ENCODE data around the gene MAPKAPK3. TPM values are rescaled to one million over a fixed set of nuclear protein-coding genes. Genes with fewer than 3 reads are reported as not detected.
A peak's percentile ranks its signal among the peaks of the same experiment; 100 is the strongest.

MAPKAPK3 gene
- polyA plus RNA-seq, 3 donors from 2014 or later: 57.2 to 92.0 (median 91.2) TPM

DNA sequence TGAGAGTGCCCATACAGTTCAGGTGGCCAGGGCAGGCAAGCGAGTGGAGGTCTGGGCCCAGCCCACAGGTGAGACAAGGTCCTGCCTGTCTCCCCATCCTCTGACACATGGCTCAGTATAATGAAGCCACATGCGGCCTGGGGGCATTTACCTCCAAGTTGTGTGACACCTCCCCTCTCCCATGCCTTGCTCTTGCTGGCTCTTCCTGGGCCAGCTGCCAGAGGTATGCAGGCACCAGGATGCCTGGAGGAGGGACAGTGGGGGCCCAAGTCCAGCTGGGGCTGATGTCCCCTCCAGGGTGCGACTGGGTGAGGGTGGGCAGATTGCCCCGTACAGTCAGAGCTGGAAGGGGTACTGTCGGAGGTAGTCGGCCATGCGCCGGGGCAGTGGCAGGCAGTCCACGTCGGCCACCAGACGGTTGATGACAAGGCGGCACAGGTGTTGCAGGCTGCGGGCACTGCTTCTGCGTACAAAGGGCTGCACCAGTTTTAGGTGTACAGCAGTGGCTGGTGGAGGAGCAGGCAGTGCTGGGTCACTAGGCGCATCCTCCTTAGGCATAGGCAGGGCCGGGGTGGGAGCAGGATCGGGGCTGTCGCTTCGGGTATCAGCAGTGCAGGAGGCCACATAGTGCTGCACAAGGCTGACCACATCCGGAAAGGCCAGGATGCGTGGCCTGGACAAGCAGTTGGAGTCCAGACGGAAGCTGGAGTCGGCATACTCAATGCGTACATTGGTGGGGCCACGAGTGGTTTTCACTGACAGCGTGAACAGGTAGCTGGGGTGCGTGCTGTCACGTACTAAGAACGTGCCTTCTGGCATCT, 9.5 kb upstream of the MAPKAPK3 start:
- H3K36me3 Mint-ChIP-seq: peaks cover 35 to 47% (median 41%) of the 10 kb centered on the region in 3 donors
- DNase-seq: no peak

DNA sequence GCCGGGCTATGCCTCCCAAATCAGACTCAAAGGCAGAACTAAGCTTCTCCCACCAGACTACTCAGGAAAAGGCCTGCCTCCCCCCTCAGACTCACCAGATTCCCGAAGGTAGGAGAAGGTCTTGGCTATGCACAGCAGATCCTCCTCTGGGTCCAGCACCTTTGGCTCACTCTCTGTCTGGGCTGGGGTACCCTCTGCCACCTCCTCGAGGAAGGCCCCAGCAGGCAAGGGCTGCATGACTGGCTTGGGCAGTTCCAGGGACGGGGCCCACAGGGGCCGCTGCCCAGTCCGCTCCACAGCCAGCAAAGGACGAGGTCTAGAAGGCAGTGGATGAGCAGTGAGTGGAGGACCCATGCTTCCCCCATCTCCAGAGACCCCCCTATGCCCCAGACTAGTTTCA, 8.7 kb upstream of the MAPKAPK3 start:
- no peak for DNase-seq
- Mint-ChIP-seq H3K36me3 (peaks cover 35 to 47% (median 41%) of the 10 kb centered on the region in 3 donors), H3K27me3 (ENCODE audit: low read depth in 3 of 3) (peaks cover 0 to 8% (median 0%) of the 10 kb centered on the region in 3 donors), H3K27ac (peak overlapping the region; percentile 64 to 95 (median 92)), H3K4me3 (peak overlapping the region; percentile 92 to 97 (median 94)), H3K9me3 (no peaks in the 10 kb centered on the region), H3K4me1 (peaks cover 92 to 94% of the 10 kb centered on the region in 2 donors)

More for the DNA sequence above, 9.5 kb upstream of the MAPKAPK3 start:
- peaks cover 92 to 94% of the 10 kb centered on the region in 2 donors for H3K4me1 Mint-ChIP-seq
- peak overlapping the region; percentile 92 to 97 (median 94) for H3K4me3 Mint-ChIP-seq
- H3K27ac Mint-ChIP-seq: peak overlapping the region; percentile 43 to 95 (median 91)
- H3K9me3 Mint-ChIP-seq: no peaks in the 10 kb centered on the region
- peaks cover 0 to 8% (median 0%) of the 10 kb centered on the region in 3 donors for H3K27me3 Mint-ChIP-seq (ENCODE audit: low read depth in 3 of 3)

DNA sequence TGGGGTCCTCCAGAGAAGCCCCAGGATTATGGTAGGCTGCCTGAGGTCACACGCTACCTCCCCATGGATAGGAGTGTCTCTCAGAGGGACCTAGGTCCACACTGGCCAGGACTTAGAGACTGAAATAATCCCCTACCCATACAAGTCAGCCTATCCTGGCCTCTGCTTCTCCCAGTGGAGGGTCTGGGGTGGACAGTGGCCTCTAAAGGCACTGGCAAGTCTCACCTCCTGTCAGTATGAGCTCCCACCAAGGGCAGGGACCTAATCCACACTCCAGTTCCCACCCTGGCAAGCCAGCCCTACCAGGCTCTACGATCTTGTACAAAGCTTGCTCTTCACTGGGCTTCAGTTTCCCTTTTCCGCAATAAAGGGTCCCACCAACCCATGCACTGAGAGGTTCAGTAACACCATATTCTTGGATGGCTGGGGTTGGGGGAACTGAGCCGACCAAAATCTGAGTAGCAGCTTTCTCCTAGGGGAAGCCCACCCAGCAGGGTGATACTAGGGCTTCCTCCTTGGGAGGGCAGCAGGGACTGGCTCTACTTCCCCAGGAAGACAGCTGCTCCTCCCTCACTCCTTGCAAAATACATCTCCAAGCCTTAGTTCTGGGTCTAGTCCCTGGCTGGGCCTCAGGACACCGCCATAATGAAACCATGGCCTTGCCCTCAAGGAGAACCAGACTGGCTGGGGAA, 7.7 kb upstream of the MAPKAPK3 start:
- peaks cover 92 to 94% of the 10 kb centered on the region in 2 donors for H3K4me1 Mint-ChIP-seq

GRCh38 chr3:50609763-50610085, 7.2 kb upstream of the MAPKAPK3 start:
- Mint-ChIP-seq H3K9me3 (no peaks in the 10 kb centered on the region), H3K36me3 (peaks cover 31 to 39% (median 33%) of the 10 kb centered on the region in 3 donors), H3K4me1 (peaks cover 89 to 94% of the 10 kb centered on the region in 2 donors), H3K4me3 (peak overlapping the region; percentile 92 to 97 (median 94)), H3K27ac (peak overlapping the region; percentile 90 to 96 (median 93)), H3K27me3 (ENCODE audit: low read depth in 3 of 3) (peaks cover 0 to 6% (median 0%) of the 10 kb centered on the region in 3 donors)
- DNase-seq: no peak

More for the DNA sequence above, 7.7 kb upstream of the MAPKAPK3 start:
- no peak for DNase-seq
- H3K4me3 Mint-ChIP-seq: peak overlapping the region; percentile 92 to 97 (median 94)
- H3K27me3 Mint-ChIP-seq (ENCODE audit: low read depth in 3 of 3): peaks cover 0 to 6% (median 0%) of the 10 kb centered on the region in 3 donors
- peaks cover 32 to 42% (median 35%) of the 10 kb centered on the region in 3 donors for H3K36me3 Mint-ChIP-seq
- peak overlapping the region; percentile 90 to 96 (median 93) for H3K27ac Mint-ChIP-seq
- no peaks in the 10 kb centered on the region for H3K9me3 Mint-ChIP-seq

GRCh38 chr3:50610181-50610971, 6.6 kb upstream of the MAPKAPK3 start:
- no peak for DNase-seq
- peaks cover 86 to 90% of the 10 kb centered on the region in 2 donors for H3K4me1 Mint-ChIP-seq

DNA sequence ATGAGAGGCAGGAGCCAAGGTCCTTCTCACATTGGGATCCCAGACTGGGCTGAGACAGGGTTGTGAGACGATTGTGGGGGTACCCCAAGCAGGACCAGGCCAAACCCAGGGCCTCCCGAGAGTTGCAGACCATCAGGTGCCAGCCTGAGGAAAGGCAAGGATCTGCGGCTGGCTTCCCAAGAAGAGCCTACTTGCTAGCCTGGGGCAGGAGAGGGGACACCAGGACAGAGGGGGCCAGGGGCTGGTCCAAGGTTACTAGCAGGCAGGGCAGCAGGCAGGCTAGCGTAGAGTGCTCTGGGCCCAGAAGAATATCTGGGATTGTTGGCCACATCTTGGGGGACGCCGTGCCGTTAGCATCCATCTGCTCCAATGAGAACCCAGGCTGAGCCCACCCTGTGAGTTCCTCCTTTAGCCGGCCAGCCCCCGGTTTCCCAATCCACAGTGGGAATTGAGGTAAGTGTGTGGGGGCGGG, 5.9 kb upstream of the MAPKAPK3 start:
- H3K27me3 Mint-ChIP-seq (ENCODE audit: low read depth in 3 of 3): peaks cover 0 to 6% (median 0%) of the 10 kb centered on the region in 3 donors
- peak overlapping the region; percentile 92 to 97 (median 94) for H3K4me3 Mint-ChIP-seq
- H3K27ac Mint-ChIP-seq: peak overlapping the region; percentile 90 to 96 (median 93)
- H3K9me3 Mint-ChIP-seq: no peaks in the 10 kb centered on the region
- DNase-seq: no peak
- H3K36me3 Mint-ChIP-seq: peaks cover 22 to 30% (median 24%) of the 10 kb centered on the region in 3 donors
- H3K4me1 Mint-ChIP-seq: peaks cover 86 to 89% of the 10 kb centered on the region in 2 donors

More at GRCh38 chr3:50610181-50610971, 6.6 kb upstream of the MAPKAPK3 start:
- Mint-ChIP-seq H3K36me3 (peaks cover 28 to 36% (median 30%) of the 10 kb centered on the region in 3 donors), H3K9me3 (no peaks in the 10 kb centered on the region), H3K27ac (peak overlapping the region; percentile 90 to 96 (median 93)), H3K27me3 (ENCODE audit: low read depth in 3 of 3) (peaks cover 0 to 6% (median 0%) of the 10 kb centered on the region in 3 donors), H3K4me3 (peak overlapping the region; percentile 92 to 97 (median 94))

GRCh38 chr3:50611464-50612233, 5.3 kb upstream of the MAPKAPK3 start, which contains the start of gene CISH:
Gene CISH (minus strand): TSS chr3:50611774. CDS start chr3:50611650, 124 bp downstream.
- H3K9me3 Mint-ChIP-seq: no peaks in the 10 kb centered on the region
- H3K4me1 Mint-ChIP-seq: peaks cover 86 to 89% of the 10 kb centered on the region in 2 donors
- H3K36me3 Mint-ChIP-seq: peaks cover 16 to 25% (median 20%) of the 10 kb centered on the region in 3 donors
- peak within 1 kb of the TSS; percentile 92 to 97 (median 94) for H3K4me3 Mint-ChIP-seq
- peak; percentile 90 to 92 (median 92) for DNase-seq
- H3K27me3 Mint-ChIP-seq (ENCODE audit: low read depth in 3 of 3): peaks cover 0 to 6% (median 2%) of the 10 kb centered on the region in 3 donors
- peak within 1 kb of the TSS; percentile 90 to 96 (median 93) for H3K27ac Mint-ChIP-seq

GRCh38 chr3:50612234-50612882, 4.6 kb upstream of the MAPKAPK3 start:
- DNase-seq: peak in 1 of 3 donors; percentile 27
- peaks cover 13 to 22% (median 17%) of the 10 kb centered on the region in 3 donors for H3K36me3 Mint-ChIP-seq
- H3K27ac Mint-ChIP-seq: peak overlapping the region; percentile 90 to 96 (median 93)
- H3K9me3 Mint-ChIP-seq: no peaks in the 10 kb centered on the region
- H3K4me3 Mint-ChIP-seq: peak overlapping the region; percentile 92 to 97 (median 94)
- peaks cover 79 to 82% of the 10 kb centered on the region in 2 donors for H3K4me1 Mint-ChIP-seq
- H3K27me3 Mint-ChIP-seq (ENCODE audit: low read depth in 3 of 3): peaks cover 0 to 9% (median 3%) of the 10 kb centered on the region in 3 donors

DNA sequence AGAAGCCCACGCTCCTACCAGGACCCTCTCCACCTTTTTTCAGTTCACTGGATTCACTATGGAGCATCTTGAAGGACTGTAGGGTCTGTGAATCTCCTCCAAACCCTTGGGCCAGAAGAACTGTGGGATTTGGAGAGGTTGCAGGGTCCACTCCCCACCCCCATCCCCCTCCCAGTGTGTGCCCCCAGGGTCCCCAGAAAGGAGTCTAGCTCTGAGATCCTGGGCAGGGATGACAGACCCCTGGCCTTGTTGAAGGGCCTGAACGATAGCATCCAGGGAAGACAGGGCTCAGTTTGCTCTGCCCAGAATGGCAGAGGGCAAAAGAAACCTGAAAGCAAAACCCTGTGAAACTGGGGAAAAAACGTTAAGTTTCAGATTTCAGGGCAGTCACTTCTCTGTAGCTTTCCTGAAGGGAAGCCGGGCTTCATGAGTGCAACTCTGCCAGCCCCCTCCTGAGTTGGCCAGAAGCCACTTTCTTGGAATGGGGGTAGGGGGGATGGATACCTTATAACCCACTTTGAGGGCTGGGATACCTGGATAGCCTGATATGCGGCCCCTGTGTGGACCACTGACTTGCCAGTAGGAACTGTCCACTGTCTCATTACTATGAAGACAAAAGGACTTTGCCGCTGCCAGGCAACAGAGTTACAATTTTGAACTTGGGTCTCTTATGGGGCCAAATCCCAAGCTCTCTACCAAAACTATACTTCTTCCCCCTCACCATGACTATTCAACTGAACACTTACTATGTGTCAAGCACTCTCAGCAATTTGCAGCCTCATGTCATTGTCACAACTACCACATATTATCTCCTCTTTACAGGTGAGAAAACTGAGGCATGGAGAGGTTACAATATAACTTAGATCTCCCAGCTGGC, 3.7 kb upstream of the MAPKAPK3 start:
- Mint-ChIP-seq H3K4me1 (peaks cover 75 to 80% of the 10 kb centered on the region in 2 donors), H3K36me3 (peaks cover 7 to 14% (median 10%) of the 10 kb centered on the region in 3 donors), H3K4me3 (peak overlapping the region; percentile 92 to 97 (median 94)), H3K9me3 (no peaks in the 10 kb centered on the region), H3K27me3 (ENCODE audit: low read depth in 3 of 3) (peaks cover 0 to 9% (median 3%) of the 10 kb centered on the region in 3 donors), H3K27ac (peak overlapping the region; percentile 90 to 96 (median 93))
- no peak for DNase-seq

- H3K4me3 Mint-ChIP-seq: peak overlapping the region in 1 of 5 donors; percentile 42
These were observed 1.8 kb upstream of the MAPKAPK3 start for GRCh38 chr3:50615190-50615589.

More at GRCh38 chr3:50615190-50615589, 1.8 kb upstream of the MAPKAPK3 start:
- H3K27ac Mint-ChIP-seq: no peak overlapping the region
- H3K27me3 Mint-ChIP-seq (ENCODE audit: low read depth in 3 of 3): peaks cover 0 to 9% (median 3%) of the 10 kb centered on the region in 3 donors
- no peaks in the 10 kb centered on the region for H3K9me3 Mint-ChIP-seq
- H3K4me1 Mint-ChIP-seq: peaks cover 75 to 80% of the 10 kb centered on the region in 2 donors
- H3K36me3 Mint-ChIP-seq: peaks cover 0 to 3% (median 0%) of the 10 kb centered on the region in 3 donors
- DNase-seq: no peak

All from immature natural killer cell (primary cell).